Glutamatergic neuron (in vitro differentiated cells): ENCODE measurements around the gene BPI. TPM values are rescaled to one million over a fixed set of nuclear protein-coding genes. Genes with fewer than 3 reads are reported as not detected.

ENCODE experiments used
- DNase-seq: peaks from one replicate; pipeline ENCODE4 v3.0.0; 2022
- H3K27ac Mint-ChIP-seq: one replicate; pipeline ENCODE4 v1.8.0; 2020; ENCODE audit warnings: mild to moderate bottlenecking, mixed read lengths, inconsistent platforms; ENCODE audit not compliant: unreplicated experiment
- H3K27me3 Mint-ChIP-seq: one replicate; pipeline ENCODE4 v1.8.0; 2020; ENCODE audit warnings: mild to moderate bottlenecking, moderate library complexity, mixed read lengths, inconsistent platforms; ENCODE audit not compliant: unreplicated experiment
- H3K36me3 Mint-ChIP-seq: one replicate; pipeline ENCODE4 v1.8.0; 2020; ENCODE audit warnings: mild to moderate bottlenecking, mixed read lengths, inconsistent platforms; ENCODE audit not compliant: unreplicated experiment
- H3K4me1 Mint-ChIP-seq: one replicate; pipeline ENCODE4 v1.8.0; 2020; ENCODE audit warnings: mild to moderate bottlenecking, low read depth, mixed read lengths, inconsistent platforms; ENCODE audit not compliant: unreplicated experiment
- H3K4me3 Mint-ChIP-seq: one replicate; pipeline ENCODE4 v1.8.0; 2020; ENCODE audit warnings: mild to moderate bottlenecking, mixed read lengths, inconsistent platforms; ENCODE audit not compliant: unreplicated experiment
- H3K9me3 Mint-ChIP-seq: one replicate; pipeline ENCODE4 v1.8.0; 2020; ENCODE audit warnings: mild to moderate bottlenecking, moderate library complexity, mixed read lengths, inconsistent platforms; ENCODE audit not compliant: unreplicated experiment
- total RNA-seq: library from RNA; stranded (reverse); fragmentation: NEBNext Ultra II Directional; extraction: Animal tissue kit (Norgen Biotek cat#: 25700); gene quantifications from one replicate; pipeline ENCODE4 v1.2.1, GENCODE V29; 2021; ENCODE audit not compliant: unreplicated experiment
- TF ChIP-seq, protein P1 (sequence below): fragments of 200-600 bp; sonication (generic); IDR thresholded peaks from one replicate; pipeline ENCODE4 v1.5.0; 2021; ENCODE audit not compliant: partially characterized antibody, unreplicated experiment

The BPI gene
- total RNA-seq, 1 donor from 2014 or later: not detected

DNA sequence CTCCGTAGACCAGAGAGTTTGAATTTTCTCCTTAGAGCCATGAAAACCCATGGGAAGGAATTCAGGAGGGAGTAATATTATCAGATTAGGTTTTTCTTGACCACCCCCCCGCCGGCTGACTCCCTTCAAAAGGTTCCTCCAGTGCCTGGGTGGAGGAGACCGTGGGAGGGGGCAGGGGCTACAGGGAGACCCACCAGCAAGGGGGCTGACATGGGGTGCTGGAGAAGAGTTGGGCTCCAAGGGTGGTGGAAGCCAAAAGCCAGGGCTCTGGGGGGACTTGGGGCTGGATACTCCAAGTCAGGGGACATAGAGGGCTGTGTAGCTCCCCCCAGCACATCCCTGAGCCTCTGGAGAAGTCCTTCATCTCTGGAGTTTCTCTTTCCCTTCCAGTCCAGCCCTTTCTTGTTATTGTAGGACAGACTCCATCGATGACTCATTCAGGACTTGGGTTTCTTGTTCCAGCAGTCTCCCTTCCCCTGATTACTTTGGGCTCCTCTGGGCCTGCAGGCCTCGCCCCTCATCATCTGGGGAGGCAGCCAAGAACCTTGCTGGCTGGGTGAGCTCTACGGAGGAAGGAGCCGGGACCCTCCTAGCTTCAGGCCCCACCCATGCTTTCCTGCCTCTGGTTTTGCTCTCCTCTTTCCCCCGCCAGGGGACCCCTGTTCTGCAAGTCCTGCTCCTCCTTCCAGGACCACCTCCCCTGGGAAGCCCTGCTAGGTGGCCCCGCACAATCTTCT, 32.9 kb upstream of the BPI start:
- no peak overlapping the region for H3K27ac Mint-ChIP-seq
- peaks cover 3% of the 10 kb centered on the region for H3K27me3 Mint-ChIP-seq
- H3K4me1 Mint-ChIP-seq: peaks cover 5% of the 10 kb centered on the region
- H3K9me3 Mint-ChIP-seq: no peaks in the 10 kb centered on the region
- no peak for DNase-seq
- peaks cover 5% of the 10 kb centered on the region for H3K36me3 Mint-ChIP-seq
- H3K4me3 Mint-ChIP-seq: no peak overlapping the region
- TF ChIP-seq, protein P1, sequence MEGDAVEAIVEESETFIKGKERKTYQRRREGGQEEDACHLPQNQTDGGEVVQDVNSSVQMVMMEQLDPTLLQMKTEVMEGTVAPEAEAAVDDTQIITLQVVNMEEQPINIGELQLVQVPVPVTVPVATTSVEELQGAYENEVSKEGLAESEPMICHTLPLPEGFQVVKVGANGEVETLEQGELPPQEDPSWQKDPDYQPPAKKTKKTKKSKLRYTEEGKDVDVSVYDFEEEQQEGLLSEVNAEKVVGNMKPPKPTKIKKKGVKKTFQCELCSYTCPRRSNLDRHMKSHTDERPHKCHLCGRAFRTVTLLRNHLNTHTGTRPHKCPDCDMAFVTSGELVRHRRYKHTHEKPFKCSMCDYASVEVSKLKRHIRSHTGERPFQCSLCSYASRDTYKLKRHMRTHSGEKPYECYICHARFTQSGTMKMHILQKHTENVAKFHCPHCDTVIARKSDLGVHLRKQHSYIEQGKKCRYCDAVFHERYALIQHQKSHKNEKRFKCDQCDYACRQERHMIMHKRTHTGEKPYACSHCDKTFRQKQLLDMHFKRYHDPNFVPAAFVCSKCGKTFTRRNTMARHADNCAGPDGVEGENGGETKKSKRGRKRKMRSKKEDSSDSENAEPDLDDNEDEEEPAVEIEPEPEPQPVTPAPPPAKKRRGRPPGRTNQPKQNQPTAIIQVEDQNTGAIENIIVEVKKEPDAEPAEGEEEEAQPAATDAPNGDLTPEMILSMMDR: no peak

DNA sequence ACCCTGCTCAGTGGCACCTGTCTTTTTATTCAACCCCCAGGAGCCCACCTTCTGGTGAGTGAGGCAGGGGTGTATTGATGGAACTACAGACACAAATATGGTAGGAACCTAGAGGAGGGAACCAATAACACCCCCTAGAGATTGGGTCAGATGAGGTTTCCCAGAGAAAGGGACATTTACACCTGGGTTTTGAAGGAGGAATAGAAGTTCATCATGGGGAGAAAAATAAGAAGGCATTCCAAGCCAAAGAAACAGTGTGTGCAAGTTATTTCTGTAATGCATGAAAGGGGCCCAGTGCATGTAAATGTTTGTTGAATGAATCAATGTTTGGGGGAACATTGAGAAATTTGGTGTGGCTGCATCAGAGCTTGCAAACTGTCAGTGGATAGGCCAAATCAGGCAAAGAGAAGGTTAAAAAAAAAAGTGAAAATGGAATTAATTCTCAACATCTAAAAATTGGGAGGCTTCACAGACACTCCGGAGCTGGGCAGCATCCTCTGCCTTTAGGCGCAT, 32.3 kb upstream of the BPI start:
- no peak for DNase-seq
- TF ChIP-seq, protein P1: no peak
- Mint-ChIP-seq H3K9me3 (no peaks in the 10 kb centered on the region), H3K27ac (no peak overlapping the region), H3K4me3 (no peak overlapping the region), H3K36me3 (peaks cover 4% of the 10 kb centered on the region), H3K27me3 (peaks cover 3% of the 10 kb centered on the region), H3K4me1 (peaks cover 5% of the 10 kb centered on the region)

DNA sequence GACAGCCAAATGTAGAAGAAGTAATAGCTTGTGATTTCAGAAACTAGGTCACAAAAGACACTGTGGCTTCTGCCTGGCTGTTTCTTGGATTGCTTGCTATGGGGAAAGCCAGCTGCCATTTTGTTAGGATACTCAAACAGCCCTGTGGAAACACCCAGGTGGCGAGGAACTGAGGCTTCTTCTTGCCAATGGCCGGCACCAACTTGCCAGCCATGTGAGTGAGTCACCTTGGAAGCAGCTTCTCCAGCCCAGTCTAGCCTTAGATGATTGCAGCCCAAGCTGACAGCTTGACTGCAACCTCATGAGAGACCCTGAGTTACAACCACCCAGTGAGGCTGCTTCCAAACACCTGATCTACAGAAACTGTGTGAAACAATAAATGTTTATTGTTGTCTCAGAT, 31.6 kb upstream of the BPI start:
- H3K9me3 Mint-ChIP-seq: no peaks in the 10 kb centered on the region
- peaks cover 4% of the 10 kb centered on the region for H3K36me3 Mint-ChIP-seq
- TF ChIP-seq, protein P1: no peak
- H3K27ac Mint-ChIP-seq: no peak overlapping the region
- peaks cover 5% of the 10 kb centered on the region for H3K4me1 Mint-ChIP-seq
- H3K27me3 Mint-ChIP-seq: peaks cover 3% of the 10 kb centered on the region
- H3K4me3 Mint-ChIP-seq: no peak overlapping the region
- no peak for DNase-seq

DNA sequence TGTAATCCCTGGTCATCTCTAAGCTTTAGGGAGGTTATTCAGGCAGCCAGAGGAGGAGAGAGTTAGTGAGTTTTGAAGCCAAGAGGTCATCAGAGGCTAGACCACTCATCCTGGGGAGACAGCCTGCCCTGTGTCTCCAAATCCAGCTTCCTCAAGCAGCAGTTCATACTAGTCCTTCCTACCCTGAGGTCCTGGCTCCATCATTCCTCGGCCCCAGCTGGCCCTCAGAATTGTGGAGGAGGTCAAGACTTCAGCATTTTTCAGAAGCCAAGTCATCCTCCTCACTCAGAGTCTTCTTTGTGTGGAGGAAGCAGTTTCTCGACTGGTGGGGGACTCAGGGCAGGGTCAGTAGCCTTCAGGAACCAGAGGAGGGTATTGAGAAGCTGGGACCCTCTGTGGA, 31.0 kb upstream of the BPI start:
- DNase-seq: no peak
- Mint-ChIP-seq H3K27ac (no peak overlapping the region), H3K9me3 (no peaks in the 10 kb centered on the region), H3K36me3 (peaks cover 4% of the 10 kb centered on the region), H3K4me1 (peaks cover 5% of the 10 kb centered on the region), H3K27me3 (peaks cover 3% of the 10 kb centered on the region), H3K4me3 (no peak overlapping the region)
- TF ChIP-seq, protein P1: no peak

DNA sequence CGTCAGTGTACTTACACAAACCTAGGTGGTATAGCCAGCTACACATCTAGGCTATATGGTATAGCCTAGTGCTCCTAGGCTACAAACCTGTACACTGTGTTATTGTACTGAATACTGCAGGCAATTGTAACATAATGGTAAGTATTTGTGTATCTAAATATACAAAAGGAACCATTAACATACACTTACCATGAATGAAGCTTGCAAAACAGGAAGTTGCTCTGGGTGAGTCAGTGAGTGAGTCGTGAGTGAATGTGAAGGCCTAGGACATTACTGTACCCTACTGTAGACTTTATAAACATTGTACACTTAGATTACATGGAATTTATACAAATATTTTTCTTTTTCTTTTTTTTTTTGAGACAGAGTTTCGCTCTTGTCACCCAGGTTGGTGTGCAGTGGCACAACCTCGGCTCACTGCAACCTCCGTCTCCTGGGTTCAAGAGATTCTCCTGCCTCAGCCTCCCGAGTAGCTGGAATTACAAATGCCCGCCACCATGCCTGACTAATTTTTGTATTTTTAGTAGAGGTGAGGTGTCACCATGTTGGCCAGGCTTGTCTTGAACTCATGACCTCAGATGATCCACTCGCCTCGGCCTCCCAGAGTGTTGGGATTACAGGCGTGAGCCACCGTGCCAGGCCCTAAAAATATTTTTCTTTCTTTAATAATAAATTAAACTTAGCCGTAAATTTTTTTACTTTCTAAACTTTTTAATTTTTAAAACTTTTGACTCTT, 28.0 kb upstream of the BPI start:
- DNase-seq: no peak
- Mint-ChIP-seq H3K27me3 (peaks cover 3% of the 10 kb centered on the region), H3K4me3 (no peak overlapping the region), H3K27ac (no peak overlapping the region), H3K36me3 (no peaks in the 10 kb centered on the region), H3K9me3 (no peaks in the 10 kb centered on the region), H3K4me1 (no peaks in the 10 kb centered on the region)
- TF ChIP-seq, protein P1: no peak
